Measurements from ENCODE around the gene RUFY4. TPM values are rescaled to one million over a fixed set of nuclear protein-coding genes. Genes with fewer than 3 reads are reported as not detected.

RUFY4 gene
- total RNA-seq, 1 donor from 2014 or later: not detected

- no peak overlapping the region for H3K4me3 ChIP-seq
Observed at GRCh38 chr2:218125095-218125494, 56.0 kb downstream of the RUFY4 start.

GRCh38 chr2:218125626-218126080 lies 56.6 kb downstream of the RUFY4 start, which contains the start of gene CXCR2:
Gene CXCR2, plus strand, starts transcription at chr2:218126028. Its CDS starts 8,774 bp downstream, at chr2:218134802.
- no peak within 1 kb of the TSS for H3K4me3 ChIP-seq
- H3K27me3 ChIP-seq (ENCODE audit: low read depth): peaks cover 27% of the 10 kb centered on the region
- H3K4me1 ChIP-seq: peaks cover 9% of the 10 kb centered on the region
- H3K36me3 ChIP-seq: no peaks in the 10 kb centered on the region
- H3K9me3 ChIP-seq (replicated peaks): peaks cover 24% of the 10 kb centered on the region
- H3K27ac ChIP-seq (replicated peaks): no peak within 1 kb of the TSS
- intact Hi-C loops (cut with micrococcal nuclease): no loop called here
- no peak for TF ChIP-seq CTCF (IDR thresholded peaks at IDR 0.05; ENCODE audit: borderline replicate concordance)
- DNase-seq: peak; percentile 33

More at GRCh38 chr2:218125095-218125494, 56.0 kb downstream of the RUFY4 start:
- no peak for DNase-seq
- no peak for TF ChIP-seq CTCF (IDR thresholded peaks at IDR 0.05; ENCODE audit: borderline replicate concordance)
- intact Hi-C loops (cut with micrococcal nuclease): no loop called here
- H3K27me3 ChIP-seq (ENCODE audit: low read depth): peaks cover 27% of the 10 kb centered on the region
- H3K4me1 ChIP-seq: peaks cover 9% of the 10 kb centered on the region
- H3K36me3 ChIP-seq: no peaks in the 10 kb centered on the region
- H3K27ac ChIP-seq (replicated peaks): no peak overlapping the region
- peaks cover 28% of the 10 kb centered on the region for H3K9me3 ChIP-seq (replicated peaks)

GRCh38 chr2:218127929-218128455 lies 58.9 kb downstream of the RUFY4 start:
- H3K36me3 ChIP-seq: no peaks in the 10 kb centered on the region
- H3K9me3 ChIP-seq (replicated peaks): peaks cover under 1% of the 10 kb centered on the region
- no peak for DNase-seq
- no peak overlapping the region for H3K4me3 ChIP-seq
- H3K27me3 ChIP-seq (ENCODE audit: low read depth): peaks cover 27% of the 10 kb centered on the region
- H3K4me1 ChIP-seq: peaks cover 9% of the 10 kb centered on the region
- intact Hi-C loops (cut with micrococcal nuclease): no loop called here
- H3K27ac ChIP-seq (replicated peaks): no peak overlapping the region
- TF ChIP-seq CTCF (IDR thresholded peaks at IDR 0.05; ENCODE audit: borderline replicate concordance): no peak

GRCh38 chr2:218128781-218129457 lies 59.9 kb downstream of the RUFY4 start:
- intact Hi-C loops (cut with micrococcal nuclease): no loop called here
- Histone ChIP-seq H3K27ac (replicated peaks) (no peak overlapping the region), H3K9me3 (replicated peaks) (no peaks in the 10 kb centered on the region), H3K27me3 (ENCODE audit: low read depth) (peaks cover 35% of the 10 kb centered on the region), H3K4me3 (no peak overlapping the region), H3K4me1 (peaks cover 9% of the 10 kb centered on the region), H3K36me3 (no peaks in the 10 kb centered on the region)
- no peak for DNase-seq
- TF ChIP-seq CTCF (IDR thresholded peaks at IDR 0.05; ENCODE audit: borderline replicate concordance): no peak

- DNase-seq: no peak
- Histone ChIP-seq H3K36me3 (no peaks in the 10 kb centered on the region), H3K4me1 (peaks cover 9% of the 10 kb centered on the region), H3K9me3 (replicated peaks) (no peaks in the 10 kb centered on the region), H3K27ac (replicated peaks) (no peak overlapping the region), H3K27me3 (ENCODE audit: low read depth) (peaks cover 41% of the 10 kb centered on the region), H3K4me3 (no peak overlapping the region)
- no peak for TF ChIP-seq CTCF (IDR thresholded peaks at IDR 0.05; ENCODE audit: borderline replicate concordance)
- intact Hi-C loops (cut with micrococcal nuclease): no loop called here
Observed at GRCh38 chr2:218129458-218130135, 60.5 kb downstream of the RUFY4 start.

Data from left ventricle myocardium inferior (tissue), 1 donor.